HTERT RPE-1 (cell line): Measurements from ENCODE around the gene PCDHGA1.

Source experiments
- in situ Hi-C: fragments of 300-500 bp; cut with MboI; formaldehyde crosslinking; loops from 4 replicates; pipeline ENCODE4 v1.14.3; 2020; ENCODE audit warnings: low sequenced_read_pairs

The PCDHGA1 gene

DNA sequence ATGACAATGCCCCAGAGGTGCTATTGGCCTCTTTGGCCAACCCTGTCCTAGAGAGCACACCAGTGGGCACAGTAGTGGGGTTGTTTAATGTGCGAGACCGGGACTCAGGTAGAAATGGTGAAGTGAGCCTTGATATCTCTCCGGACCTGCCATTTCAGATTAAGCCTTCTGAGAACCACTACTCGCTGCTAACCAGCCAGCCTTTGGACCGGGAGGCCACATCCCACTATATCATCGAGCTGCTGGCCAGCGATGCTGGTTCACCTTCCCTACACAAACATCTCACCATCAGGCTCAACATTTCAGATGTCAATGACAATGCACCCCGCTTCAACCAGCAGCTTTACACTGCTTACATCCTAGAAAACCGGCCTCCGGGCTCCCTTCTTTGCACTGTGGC is 160.0 kb downstream of the PCDHGA1 start:
- in situ Hi-C loops = no loop called here

DNA sequence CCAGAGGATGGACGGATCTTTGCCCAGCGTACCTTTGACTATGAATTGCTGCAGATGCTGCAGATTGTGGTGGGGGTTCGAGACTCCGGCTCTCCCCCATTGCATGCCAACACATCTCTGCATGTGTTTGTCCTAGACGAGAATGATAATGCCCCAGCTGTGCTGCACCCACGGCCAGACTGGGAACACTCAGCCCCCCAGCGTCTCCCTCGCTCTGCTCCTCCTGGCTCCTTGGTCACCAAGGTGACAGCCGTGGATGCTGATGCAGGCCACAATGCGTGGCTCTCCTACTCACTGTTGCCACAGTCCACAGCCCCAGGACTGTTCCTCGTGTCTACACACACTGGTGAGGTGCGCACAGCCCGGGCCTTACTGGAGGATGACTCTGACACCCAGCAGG is 160.5 kb downstream of the PCDHGA1 start:
- in situ Hi-C loops = no loop called here

DNA sequence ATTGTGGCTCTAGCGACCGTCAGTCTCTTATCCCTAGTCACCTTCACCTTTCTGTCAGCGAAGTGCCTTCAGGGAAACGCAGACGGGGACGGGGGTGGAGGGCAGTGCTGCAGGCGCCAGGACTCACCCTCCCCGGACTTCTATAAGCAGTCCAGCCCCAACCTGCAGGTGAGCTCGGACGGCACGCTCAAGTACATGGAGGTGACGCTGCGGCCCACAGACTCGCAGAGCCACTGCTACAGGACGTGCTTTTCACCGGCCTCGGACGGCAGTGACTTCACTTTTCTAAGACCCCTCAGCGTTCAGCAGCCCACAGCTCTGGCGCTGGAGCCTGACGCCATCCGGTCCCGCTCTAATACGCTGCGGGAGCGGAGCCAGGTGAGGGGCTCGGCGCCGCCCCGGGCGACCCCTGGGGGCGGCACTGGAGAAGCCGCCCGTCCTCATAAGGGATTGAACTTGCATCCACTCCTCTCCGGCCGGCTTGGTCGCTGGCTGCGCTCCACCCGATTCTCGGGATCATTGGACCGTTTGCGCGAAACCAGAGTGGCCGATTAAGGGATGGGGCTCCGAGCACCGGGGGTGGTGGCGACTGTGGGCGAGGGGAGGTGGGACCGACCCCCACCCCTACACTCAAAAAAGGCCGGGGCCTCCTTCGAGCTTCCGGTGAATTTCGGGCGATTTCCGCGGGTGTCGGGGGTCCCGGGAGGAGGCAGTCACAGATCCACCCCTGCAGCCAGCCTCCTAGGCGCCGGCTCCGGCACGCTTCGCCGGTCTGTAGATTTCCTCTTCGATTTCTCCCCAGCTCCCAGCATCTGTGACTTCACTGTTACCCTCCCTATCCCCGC is 161.2 kb downstream of the PCDHGA1 start:
- in situ Hi-C loops = no loop called here

DNA sequence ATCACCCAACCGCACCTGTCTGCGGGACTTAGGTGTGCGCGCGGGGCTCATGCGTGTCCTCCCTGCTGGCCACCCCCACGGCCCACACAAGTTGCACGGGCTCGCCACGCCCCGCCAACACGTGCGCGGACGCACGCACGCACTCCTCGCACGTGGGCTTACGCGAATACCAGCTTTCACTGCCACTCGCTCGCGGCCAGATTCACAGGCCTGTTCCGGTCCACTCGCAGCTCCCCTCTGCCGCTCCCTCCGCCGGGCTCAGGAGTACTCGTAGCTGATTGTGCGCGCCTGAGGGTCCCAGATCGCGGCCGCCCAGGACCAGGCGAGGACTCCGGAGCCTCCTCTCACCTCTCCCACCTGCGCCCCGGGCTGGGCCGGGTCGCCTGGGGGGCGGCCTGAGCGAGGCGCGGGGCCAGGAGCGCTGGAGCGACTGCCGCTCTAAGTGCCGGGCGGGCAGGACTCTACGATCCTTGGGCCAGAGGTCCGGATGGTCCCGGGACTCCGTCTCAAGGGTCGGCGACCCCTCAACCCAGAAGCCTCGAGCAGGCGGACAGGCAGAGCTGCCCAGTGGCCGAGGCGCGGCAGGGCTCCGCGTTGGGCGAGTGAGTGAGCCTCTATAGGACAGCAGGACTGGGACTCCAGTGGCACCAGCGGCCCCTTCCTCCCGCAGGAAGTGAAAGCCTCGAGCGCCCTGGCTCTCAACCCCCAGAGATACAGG is 162.0 kb downstream of the PCDHGA1 start:
- in situ Hi-C loops = no loop called here

DNA sequence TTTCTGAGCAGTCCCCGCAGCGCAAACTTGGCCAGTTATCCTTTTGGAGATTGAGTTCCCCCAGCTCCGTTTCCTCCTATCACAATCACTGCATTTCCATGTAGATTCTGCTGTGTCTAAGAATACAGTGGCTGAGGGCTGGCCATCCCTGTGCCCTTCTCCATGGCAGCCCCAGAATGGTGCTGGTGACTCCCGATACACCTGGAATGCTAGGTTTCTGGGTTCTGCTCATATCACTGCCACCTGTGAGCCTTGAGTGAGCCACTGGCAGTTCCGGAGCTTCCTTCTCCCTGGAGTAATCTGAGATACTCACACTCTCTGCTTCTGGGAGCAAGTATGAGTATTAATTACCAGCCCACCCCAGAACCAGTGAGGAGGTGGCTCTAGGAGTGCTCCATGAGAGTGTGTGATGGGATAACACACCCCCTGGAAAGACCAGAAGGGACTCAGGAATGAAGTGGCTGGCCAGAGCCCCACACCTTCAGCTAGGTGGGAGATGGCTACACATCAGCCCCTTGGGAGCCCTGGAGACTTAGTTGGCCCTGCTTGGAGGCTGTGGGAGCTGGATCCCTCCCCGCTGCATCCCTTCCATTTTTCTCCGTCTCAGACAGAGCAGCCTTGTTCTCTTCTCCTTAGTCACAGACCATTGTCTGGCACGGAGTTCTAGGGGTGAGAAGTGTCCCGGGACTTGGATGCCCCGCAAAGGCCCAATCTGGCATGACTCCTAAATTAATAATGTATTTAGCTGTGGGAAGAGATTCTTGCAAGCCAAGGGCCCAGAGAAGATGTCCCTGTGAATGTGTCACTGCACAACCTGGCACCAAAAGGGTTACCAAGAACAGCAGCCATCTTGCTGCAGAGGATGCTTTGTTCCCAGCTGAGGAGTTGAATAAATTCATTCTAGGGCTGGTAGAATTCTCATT is 163.4 kb downstream of the PCDHGA1 start:
- in situ Hi-C loops = no loop called here

DNA sequence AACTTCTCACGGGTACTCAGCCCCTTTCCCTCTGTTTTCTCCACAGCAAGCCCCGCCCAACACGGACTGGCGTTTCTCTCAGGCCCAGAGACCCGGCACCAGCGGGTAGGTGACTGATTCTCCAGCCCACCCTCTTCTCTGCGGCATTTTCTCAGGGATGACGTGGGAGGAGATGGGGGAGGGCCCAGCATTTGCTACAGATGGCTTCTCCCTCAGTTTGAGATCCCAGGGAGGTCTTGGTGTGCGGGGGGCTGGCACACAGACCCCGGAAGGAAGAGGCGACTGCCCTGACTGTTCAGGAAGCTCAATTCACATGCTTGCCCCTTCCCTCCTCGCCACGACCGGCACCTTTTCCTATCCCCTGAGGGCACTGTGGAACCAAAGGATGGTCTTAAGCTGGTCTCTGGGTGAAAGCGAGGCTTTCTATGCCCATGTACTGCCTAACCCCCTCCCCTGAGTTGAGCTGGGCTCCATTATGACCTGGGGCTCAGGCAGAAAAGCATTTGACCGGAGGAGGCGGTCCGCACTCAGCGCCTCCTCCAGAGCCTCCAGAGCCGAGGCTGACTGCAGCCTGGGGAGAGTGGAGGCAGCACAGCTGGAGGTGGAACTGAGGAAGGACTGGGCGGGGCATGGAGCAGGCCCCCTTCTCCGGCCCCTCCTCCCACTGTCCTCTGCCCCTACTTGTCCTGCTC is 164.6 kb downstream of the PCDHGA1 start:
- in situ Hi-C loops = no loop called here

DNA sequence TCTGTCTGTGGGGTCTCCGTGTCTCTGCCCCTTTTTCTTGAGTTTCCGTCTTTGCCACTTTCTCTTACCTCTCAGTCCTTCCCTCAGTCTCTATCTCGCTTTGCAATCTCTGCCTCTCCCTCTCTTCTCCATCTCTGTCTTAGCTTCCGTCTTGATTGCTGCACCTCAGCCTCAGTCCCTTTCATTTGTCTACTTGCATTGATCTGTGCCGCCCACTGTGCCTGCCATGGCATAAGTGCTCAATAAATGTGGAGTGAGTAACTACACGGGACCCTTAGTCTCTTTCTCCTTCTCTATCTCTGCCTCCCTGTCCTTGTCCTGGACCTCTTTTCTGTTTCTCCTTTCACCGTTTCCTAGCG is 165.1 kb downstream of the PCDHGA1 start:
- in situ Hi-C loops = no loop called here

DNA sequence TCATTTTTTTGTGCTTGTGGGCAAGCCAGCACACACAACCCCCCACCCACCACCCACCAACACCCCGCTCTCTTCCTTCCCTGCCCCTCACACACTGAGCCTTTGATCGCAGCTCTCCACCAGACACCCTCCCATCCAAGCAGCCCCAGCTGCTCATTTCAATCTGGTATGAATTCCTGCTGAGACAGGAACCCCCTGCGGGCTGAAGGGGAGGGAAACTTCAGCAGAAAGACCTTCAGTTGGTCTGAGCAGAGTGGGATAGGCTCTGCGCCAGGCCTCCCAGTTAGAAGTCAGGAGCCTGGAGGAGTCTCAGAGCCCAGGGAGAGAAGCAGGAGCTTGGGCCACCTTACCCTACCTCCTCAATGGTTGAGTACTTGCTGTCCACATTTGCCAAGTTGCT is 165.7 kb downstream of the PCDHGA1 start:
- in situ Hi-C loops = no loop called here

DNA sequence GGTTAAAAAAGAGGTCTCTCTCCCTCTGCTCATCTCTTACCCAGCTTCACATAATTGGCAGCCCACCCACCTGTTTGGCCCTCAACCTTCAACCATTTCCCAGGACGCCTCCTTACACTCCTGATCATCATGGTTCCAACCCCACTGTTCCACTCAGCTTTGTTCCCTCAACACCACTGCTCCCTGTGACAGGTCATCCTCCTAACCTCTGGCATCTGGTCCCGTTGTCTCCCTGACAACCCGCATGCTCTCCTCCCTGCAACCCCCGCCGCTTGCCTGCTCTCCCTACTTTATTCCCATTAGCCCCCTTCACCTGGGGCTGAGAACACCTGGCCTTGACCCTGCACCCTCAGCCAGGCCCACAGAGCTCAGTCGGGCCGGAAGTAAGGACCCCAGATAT is 171.4 kb downstream of the PCDHGA1 start:
- in situ Hi-C loops = no loop called here

DNA sequence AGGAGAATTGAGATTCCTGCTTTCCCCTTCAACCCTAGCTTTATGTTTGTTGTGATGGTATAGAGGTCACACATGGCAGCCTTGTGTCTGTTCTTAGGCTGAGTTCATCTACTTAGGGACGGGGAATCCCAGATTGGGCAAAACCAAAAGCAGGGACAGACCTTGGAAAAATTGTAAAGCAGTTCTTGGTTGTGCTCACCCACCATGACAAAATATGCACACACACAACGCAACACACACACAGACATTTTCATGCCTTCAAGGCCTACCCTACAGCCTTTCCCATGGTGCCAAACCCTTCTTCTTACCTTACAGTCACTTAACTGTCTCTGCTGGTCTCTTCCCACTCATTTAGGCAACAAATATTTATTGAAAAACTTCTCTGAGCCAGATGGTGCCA is 173.4 kb downstream of the PCDHGA1 start:
- in situ Hi-C loops = no loop called here

DNA sequence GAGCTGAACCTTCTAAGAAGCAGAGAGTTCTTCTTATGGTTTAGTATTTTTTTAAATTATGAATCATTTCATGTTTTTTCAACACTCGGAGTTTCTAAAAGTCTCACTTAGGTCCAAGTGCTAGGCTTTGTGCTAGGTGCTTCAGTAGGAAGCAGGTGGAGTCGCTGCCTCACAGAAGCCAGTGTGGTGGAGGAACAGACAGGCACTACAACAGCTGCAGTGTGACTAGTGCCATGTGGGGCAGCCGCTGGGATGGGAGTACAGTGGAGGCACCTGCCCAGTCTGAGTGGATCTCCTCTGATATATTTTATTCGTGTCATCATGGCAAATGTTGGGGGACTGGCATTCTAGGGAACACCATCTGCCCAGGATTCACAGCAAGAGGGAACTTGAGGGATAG is 173.9 kb downstream of the PCDHGA1 start:
- in situ Hi-C loops = no loop called here

DNA sequence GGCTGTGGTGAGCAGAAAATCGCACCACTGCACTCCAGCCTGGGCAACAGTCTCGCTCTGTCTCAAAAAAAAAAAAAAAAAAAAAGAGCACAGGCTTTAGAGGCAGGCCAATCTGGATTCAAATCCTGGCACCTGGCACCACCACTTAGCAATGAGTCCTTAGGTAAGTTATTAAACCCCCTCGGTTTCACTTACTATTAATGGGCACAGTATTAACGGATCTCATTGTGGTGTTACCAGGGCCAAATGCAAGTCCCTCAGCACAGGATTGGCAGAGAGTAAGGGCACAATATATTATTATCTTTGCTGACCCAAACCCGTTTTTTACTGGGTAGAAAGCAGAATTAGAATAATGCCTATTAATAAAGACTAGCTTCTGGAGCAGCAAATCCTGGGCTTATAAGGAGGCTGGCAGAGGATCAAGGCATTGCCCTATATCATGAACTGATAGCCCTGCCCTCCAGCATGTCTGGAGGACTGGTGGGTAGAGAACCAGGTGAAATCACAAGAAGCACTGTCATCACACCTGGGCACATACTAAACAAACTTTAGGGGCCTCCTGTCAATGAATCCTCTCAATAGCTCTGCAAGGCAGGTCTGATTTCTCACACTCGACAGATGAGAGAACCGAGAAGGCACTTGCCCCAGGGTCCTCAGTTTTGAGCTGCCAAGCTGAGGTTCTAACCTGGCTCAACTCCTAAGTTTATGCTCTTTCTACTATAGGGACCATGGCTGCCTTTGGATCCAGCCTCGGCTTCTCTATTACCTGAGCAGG is 176.3 kb downstream of the PCDHGA1 start:
- in situ Hi-C loops = no loop called here

DNA sequence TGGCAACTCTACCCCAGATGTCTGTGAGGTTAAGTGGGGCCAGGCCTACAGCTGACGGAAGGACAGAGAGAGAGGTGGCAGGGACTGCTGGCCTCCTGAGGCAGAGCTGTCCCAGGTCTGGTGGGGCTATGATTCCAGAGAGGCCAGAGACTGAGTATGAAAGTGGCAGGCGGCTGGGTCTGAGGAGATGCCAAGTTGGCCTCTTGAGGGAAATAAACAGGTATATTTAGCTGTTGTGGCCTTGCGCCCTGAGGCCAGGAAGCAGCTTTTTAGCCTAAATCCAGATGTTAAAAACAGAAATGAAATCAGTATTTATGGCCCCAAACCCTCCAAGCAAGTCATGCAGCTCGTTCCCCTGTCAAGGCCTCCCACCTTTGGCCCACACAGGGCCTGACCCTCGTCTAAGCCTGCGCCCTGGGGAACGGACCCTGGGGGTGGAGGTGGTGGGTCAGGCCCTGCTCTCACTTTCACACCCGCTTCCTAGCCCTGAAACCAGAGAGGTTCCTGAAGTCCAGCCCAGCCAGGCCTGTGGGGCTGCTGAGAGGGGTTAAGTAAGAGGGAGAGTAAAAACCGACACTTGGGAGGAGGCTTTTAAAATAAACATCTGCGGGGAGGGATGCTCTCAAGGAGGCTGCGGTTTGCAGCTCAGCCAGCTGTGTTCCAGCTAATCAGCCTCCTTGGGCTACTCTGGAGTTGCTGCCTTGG is 177.2 kb downstream of the PCDHGA1 start:
- in situ Hi-C loops = no loop called here

DNA sequence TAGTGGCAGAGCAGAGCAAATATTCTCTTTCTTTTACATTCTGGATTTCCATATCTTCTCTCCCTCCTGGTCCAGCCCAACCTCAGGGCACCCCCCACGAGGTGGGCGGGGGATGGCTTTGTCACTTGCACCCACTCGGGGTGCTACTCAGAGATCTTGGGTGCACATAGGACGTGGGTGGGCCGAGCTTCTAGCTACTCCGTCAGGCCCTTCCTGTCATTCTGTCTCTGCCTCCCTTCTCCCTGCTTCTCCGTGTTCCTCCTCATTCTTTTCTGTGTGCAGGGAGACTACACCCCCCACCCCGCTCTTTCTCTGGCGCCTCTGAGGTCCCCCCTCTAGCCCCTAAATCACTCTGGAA is 178.1 kb downstream of the PCDHGA1 start:
- in situ Hi-C loops = no loop called here

DNA sequence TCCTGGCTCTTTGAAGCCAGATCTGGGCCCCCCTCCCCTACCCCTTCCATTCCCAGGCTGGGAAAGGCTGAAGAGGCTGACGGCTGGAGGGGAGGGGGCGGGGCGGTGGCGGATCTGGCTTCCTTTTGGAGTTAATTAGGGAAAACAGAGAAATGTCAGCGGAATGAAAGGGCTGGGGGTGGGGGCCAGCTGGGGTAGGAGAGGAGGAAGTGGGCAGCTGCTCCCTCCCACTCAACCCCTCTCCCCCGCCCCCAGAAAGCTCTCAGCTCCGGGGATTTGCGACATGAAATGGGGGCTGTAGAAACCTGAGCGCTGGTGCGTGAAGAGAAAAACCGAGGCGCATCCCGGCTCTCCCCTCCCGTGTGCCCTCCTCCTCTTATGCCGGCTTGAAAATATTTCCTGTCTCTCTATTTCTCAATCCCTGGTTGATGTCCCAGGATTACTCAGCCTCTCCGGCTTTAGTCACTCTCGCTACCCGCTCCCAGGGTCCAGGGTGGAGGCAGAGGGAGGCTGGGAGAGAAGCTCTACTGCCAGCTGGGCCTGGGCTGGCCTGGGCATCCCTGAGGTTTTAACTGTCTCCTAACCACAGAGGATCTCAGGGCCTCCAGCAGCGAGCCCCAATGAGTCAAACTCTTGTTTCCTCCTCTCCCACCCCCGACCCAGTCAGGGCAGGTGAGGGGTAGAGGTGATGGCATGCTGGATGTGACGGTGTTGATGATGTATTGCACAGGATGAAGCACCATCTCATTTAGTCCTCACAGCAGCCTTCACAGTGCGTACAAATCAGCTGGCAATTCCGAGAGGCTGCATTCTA is 178.7 kb downstream of the PCDHGA1 start:
- in situ Hi-C loops = no loop called here

DNA sequence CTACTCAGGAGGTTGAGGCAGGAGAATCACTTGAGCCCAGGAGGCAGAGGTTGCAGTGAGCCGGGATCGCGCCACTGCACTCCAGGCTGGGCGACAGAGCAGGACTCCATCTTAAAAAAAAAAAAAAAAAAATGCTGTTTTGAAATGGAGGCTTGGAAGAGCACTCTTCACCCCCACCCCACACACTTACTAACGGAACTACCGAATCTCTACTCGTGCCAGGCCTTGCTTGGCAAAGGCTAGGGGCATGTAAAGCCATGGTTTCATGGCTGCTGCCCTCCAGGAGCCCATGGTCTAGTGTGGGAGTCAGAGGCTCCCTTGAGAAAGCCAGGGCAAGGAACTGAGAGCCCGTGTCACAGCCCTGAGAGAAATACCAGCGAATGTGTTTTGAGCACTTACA is 179.8 kb downstream of the PCDHGA1 start:
- in situ Hi-C loops = no loop called here

DNA sequence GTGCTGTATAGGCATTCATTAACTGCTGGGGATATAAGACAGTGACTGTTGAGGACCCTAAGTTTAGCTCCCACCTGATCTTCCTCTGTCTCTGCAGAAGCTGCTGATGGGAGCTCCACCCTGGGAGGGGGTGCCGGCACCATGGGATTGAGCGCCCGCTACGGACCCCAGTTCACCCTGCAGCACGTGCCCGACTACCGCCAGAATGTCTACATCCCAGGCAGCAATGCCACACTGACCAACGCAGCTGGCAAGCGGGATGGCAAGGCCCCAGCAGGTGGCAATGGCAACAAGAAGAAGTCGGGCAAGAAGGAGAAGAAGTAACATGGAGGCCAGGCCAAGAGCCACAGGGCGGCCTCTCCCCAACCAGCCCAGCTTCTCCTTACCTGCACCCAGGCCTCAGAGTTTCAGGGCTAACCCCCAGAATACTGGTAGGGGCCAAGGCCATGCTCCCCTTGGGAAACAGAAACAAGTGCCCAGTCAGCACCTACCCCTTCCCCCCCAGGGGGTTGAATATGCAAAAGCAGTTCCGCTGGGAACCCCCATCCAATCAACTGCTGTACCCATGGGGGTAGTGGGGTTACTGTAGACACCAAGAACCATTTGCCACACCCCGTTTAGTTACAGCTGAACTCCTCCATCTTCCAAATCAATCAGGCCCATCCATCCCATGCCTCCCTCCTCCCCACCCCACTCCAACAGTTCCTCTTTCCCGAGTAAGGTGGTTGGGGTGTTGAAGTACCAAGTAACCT is 180.7 kb downstream of the PCDHGA1 start:
- in situ Hi-C loops = no loop called here

DNA sequence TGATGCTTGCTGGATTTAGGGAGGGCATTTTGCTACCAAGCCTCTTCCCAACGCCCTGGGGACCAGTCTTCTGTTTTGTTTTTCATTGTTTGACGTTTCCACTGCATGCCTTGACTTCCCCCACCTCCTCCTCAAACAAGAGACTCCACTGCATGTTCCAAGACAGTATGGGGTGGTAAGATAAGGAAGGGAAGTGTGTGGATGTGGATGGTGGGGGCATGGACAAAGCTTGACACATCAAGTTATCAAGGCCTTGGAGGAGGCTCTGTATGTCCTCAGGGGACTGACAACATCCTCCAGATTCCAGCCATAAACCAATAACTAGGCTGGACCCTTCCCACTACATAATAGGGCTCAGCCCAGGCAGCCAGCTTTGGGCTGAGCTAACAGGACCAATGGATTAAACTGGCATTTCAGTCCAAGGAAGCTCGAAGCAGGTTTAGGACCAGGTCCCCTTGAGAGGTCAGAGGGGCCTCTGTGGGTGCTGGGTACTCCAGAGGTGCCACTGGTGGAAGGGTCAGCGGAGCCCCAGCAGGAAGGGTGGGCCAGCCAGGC is 181.5 kb downstream of the PCDHGA1 start:
- in situ Hi-C loops = no loop called here
